Body of pancreas (tissue), 4 donors: Measurements from ENCODE around the gene NACC2. TPM values are rescaled to one million over a fixed set of nuclear protein-coding genes. Genes with fewer than 3 reads are reported as not detected.

Source experiments
- ATAC-seq: fragments of 150-250 bp; one replicate; pipeline ENCODE4 v1.9.1; 2016
- DNase-seq, 4 donors: peaks; one replicate each; pipeline ENCODE4 v3.0.0-alpha.2; 2019
- H3K27ac ChIP-seq, 4 donors: fragments of 200-600 bp; sonication (generic); 1 replicate in 3 of 4; 2 replicates in 1 of 4; pipeline versions ENCODE4 v1.5.1 to v1.6.1; 2016 to 2019; ENCODE audit warnings: mild to moderate bottlenecking in 1 of 4, mixed read lengths in 1 of 4, moderate library complexity in 1 of 4
- H3K27me3 ChIP-seq, 2 donors: fragments of 200-600 bp; sonication (generic); one replicate each; pipeline ENCODE4 v1.6.0; 2016; ENCODE audit warnings: mild to moderate bottlenecking in 1 of 2
- H3K36me3 ChIP-seq, 2 donors: fragments of 200-600 bp; sonication (generic); replicated peaks in 1 of 2; 2 replicates each; pipeline ENCODE4 v1.5.1; 2016; ENCODE audit warnings: low read depth in 2 of 2; ENCODE audit not compliant: insufficient read depth in 1 of 2
- H3K4me1 ChIP-seq: fragments of 200-600 bp; sonication (generic); one replicate; pipeline ENCODE4 v1.6.0; 2016
- H3K4me3 ChIP-seq, 2 donors: fragments of 200-600 bp; sonication (generic); 1 replicate in 1 of 2; 2 replicates in 1 of 2; pipeline ENCODE4 v1.5.1; 2016 to 2019
- H3K9me3 ChIP-seq, 3 donors: fragments of 200-600 bp; sonication (generic); 1 replicate in 2 of 3; 2 replicates in 1 of 3; pipeline ENCODE4 v1.5.1; 2016
- POLR2A ChIP-seq, 3 donors: fragments of 450-650 bp; IDR thresholded peaks; one replicate each; pipeline ENCODE4 v1.6.1; 2016; ENCODE audit warnings: antibody characterized with exemption in 3 of 3, mild to moderate bottlenecking in 2 of 3
- WGBS, 2 donors: methylation state at CpG; one replicate each; pipeline ENCODE4 v1.1.5; 2017; 5-methylcytosine and 5-hydroxymethylcytosine counted together
- intact Hi-C: fragments of 100-400 bp; cut with DNase I; formaldehyde crosslinking; loops from one replicate; pipeline ENCODE4 v1.15.1; 2023
- total RNA-seq, 2 donors: library from RNA; depleted of rRNA; stranded (reverse); fragments of >200 nt; gene quantifications; one replicate each; pipeline ENCODE4 v1.1.0, GENCODE V29; 2016
- TF ChIP-seq, protein P1 (sequence below), 7 experiments: fragments of 450-650 bp in 4 of 7; fragments of 200-600 bp in 3 of 7; sonication (generic) in 3 of 7; IDR thresholded peaks; one replicate each; pipeline ENCODE4 v1.5.1; 2016 to 2019; ENCODE audit warnings: antibody characterized with exemption in 7 of 7

Gene NACC2
- total RNA-seq, 2 donors from 2014 or later: 16.6 to 21.1 TPM

DNA sequence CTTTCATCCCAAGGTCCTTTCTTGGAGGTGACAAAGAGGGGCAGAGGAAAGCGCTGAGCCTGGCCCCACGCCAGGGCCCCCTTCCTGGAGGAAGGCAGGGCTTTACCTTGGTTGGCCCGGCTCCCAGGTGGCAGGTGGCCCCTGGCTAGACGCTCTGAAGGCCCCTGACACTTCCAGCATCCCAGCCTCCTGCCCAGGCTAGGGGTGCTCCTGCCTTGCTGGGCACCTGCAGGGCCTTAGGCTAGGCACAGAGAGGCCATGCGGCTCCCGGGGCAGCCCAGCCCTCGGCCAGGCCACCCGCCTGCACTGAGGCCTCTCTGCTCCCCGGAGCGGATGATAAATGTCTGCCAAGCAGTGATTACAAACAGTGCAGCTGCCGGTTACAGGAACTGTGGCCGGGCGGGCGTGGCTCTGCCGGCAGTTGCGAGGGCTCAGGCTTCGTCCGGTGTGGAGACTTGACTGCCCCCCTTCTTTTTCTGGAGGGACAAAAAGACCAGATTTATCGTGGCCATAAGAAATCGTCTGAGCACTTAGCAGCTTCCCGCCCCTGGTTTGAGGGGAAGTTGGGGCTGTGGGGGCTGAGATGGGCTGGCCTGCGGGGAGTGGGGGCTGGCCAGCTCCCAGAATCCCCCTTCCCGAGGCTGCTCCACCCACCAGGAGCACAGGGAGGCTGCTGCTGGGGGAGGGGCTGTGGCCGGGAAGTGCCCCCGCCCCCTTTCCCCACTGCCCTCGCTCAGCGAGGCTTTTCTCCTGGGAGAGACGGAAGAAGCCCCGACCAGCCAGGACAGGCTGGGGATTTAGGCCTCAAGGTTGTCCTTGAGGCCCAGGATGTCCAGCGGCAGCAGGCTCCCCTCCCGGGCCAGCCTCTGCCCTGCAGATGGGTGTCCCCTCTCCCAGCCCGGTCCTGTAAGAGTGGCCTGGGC lies 102.3 kb downstream of the NACC2 start:
- ATAC-seq: peak; percentile 66
- peaks cover 32% of the 10 kb centered on the region for H3K4me1 ChIP-seq
- no peak overlapping the region for H3K4me3 ChIP-seq
- 4 to 6% methylated on average over 6 to 32 of the region's 32 CpGs for WGBS, 2 donors
- intact Hi-C loops: no loop called here
- no peaks in the 10 kb centered on the region for H3K9me3 ChIP-seq
- H3K27ac ChIP-seq: peak overlapping the region; percentile 20 to 80 (median 64)
- peak; percentile 54 to 81 (median 69) for DNase-seq
- TF ChIP-seq, protein P1, sequence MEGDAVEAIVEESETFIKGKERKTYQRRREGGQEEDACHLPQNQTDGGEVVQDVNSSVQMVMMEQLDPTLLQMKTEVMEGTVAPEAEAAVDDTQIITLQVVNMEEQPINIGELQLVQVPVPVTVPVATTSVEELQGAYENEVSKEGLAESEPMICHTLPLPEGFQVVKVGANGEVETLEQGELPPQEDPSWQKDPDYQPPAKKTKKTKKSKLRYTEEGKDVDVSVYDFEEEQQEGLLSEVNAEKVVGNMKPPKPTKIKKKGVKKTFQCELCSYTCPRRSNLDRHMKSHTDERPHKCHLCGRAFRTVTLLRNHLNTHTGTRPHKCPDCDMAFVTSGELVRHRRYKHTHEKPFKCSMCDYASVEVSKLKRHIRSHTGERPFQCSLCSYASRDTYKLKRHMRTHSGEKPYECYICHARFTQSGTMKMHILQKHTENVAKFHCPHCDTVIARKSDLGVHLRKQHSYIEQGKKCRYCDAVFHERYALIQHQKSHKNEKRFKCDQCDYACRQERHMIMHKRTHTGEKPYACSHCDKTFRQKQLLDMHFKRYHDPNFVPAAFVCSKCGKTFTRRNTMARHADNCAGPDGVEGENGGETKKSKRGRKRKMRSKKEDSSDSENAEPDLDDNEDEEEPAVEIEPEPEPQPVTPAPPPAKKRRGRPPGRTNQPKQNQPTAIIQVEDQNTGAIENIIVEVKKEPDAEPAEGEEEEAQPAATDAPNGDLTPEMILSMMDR (IDR thresholded peaks at IDR 0.05): no peak
- TF ChIP-seq POLR2A (IDR thresholded peaks at IDR 0.05): peak in 2 of 3 donors; percentile 35 to 50
- H3K27me3 ChIP-seq: no peaks in the 10 kb centered on the region
- no peaks in the 10 kb centered on the region for H3K36me3 ChIP-seq

DNA sequence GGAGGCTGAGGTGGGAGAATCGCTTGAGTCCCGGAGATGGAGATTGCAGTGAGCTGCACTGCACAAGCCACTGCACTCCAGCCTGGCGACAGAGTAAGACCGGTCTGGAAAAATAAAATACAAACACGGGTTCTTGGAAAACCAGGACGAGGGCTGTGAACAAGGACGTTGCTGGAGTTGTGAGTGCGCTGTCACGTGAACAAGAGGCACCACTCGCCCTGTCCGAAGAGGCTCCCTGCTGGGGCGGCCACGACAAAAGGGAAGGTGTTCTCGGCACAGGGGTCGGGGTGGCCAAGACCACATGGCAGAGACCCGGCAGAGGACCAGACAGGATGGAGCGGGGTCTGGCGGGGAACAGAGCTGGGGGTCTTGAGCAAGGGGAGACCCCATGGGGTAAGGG lies 103.3 kb downstream of the NACC2 start:
- Histone ChIP-seq H3K27ac (peak overlapping the region in 2 of 4 donors; percentile 64 to 80), H3K4me1 (peaks cover 32% of the 10 kb centered on the region), H3K9me3 (no peaks in the 10 kb centered on the region), H3K27me3 (no peaks in the 10 kb centered on the region), H3K4me3 (no peak overlapping the region), H3K36me3 (no peaks in the 10 kb centered on the region)
- intact Hi-C loops: no loop called here
- WGBS, 2 donors: 74 to 77% methylated on average over 18 of the region's 18 CpGs
- TF ChIP-seq, protein P1 (IDR thresholded peaks at IDR 0.05): no peak
- no peak for TF ChIP-seq POLR2A (IDR thresholded peaks at IDR 0.05)
- ATAC-seq: no peak
- no peak for DNase-seq

DNA sequence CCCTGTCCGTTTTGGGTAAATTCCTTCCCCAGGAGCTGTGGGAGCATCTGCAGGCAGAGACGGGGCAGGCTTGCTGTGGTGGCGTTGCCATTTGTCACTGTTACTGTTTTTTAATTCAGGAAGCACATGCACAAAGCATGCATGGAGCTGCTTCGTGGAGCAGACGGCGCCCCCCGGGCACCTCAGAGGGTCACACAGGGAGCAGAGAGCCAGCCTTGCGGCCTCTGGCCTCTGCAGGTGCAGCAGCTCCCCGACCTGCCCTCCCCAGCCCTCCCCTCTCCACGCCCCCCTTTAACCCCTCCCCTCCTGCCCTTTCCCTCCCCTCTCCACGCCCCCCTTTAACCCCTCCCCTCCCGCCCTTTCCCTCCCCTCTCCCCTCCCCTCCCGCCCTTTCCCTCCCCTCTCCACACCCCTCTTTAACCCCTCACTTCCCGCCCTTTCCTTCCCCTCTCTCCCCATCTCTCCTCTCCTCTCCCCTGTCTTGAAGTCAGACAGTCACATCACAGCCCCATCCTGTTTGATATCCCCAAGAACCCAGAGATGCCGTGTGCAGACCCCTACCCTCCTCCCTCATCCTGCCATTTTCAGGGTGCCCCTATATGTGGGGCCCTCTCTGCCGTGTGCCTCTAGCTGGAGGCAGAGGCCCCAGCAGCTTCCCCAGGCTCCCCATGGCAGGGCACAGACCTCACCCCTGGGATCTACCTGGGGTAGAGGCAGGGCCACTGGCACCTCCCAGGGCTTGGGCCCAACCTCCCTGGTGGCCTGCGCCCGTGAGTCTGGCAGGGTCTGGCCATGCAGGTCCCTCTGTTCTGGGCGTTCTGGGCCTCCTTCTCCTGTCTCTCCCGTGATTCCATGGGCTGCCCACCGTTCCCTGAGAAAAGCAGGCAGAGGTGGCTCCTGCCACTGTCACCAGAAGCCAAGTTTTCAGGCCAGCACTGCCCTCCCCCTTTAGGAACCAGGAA lies 104.3 kb downstream of the NACC2 start:
- no peaks in the 10 kb centered on the region for H3K9me3 ChIP-seq
- 28 to 36% methylated on average over 12 to 16 of the region's 21 CpGs for WGBS, 2 donors
- peak overlapping the region in 2 of 4 donors; percentile 14 to 54 for H3K27ac ChIP-seq
- DNase-seq (peak in 3 of 4 donors; percentile 22 to 46 (median 36)), ATAC-seq (peak; percentile 64)
- intact Hi-C loops: no loop called here
- H3K4me3 ChIP-seq: no peak overlapping the region
- TF ChIP-seq, protein P1 (IDR thresholded peaks at IDR 0.05): no peak
- no peak for TF ChIP-seq POLR2A (IDR thresholded peaks at IDR 0.05)
- H3K27me3 ChIP-seq: no peaks in the 10 kb centered on the region
- no peaks in the 10 kb centered on the region for H3K36me3 ChIP-seq
- H3K4me1 ChIP-seq: peaks cover 32% of the 10 kb centered on the region

DNA sequence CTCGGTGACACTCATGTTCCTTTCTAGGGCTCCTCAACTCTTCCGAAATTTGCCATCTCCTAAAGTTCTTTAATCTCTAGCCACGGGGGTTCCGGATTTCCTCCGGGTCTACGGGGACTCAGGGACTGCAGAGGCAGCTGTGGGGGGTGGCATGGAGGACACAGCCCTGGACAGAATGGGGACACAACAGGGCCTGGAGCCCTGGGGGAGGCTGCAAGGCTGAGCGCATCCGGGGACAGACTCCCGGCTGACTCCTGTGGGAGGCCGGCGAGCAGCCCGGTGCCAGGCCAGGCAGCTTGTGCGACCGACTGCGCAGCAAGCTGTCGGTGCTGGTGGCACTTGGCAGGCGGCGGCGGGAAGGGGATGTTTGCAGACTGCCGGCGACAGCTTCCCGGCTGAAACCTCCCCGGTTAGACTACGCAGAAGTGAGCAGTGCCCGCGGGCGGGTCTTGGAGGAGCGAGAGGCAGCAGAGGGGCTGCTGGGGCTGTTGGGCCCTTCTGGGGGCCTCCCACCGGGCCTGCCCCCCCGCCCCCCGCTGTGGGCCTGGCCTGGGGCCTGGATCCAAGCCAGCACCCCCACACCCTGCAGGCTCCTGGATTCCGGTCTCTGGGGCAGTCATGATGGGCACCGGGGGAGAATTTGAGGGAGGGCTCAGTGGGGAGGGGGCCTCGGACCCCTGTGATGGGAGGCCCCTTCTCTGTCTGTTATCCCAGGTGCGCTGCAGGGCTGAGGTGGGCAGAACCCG lies 105.2 kb downstream of the NACC2 start:
- Histone ChIP-seq H3K4me3 (no peak overlapping the region), H3K4me1 (peaks cover 32% of the 10 kb centered on the region), H3K9me3 (no peaks in the 10 kb centered on the region), H3K36me3 (no peaks in the 10 kb centered on the region), H3K27ac (peak overlapping the region in 1 of 4 donors; percentile 21), H3K27me3 (no peaks in the 10 kb centered on the region)
- no peak for TF ChIP-seq POLR2A (IDR thresholded peaks at IDR 0.05)
- TF ChIP-seq, protein P1 (IDR thresholded peaks at IDR 0.05): no peak
- peak in 3 of 4 donors; percentile 43 to 64 (median 54) for DNase-seq
- no peak for ATAC-seq
- 16 to 23% methylated on average over 14 to 34 of the region's 36 CpGs for WGBS, 2 donors
- intact Hi-C loops: no loop called here
